Loucy (cell line): Measurements from ENCODE around the gene PARK7.

Source experiments
- EZH2phosphoT487 ChIP-seq: fragments of 200-600 bp; IDR thresholded peaks from 2 replicates; pipeline ENCODE4 v1.6.1; 2018; ENCODE audit warnings: antibody characterized with exemption, mild to moderate bottlenecking, moderate library complexity, borderline replicate concordance
- TF ChIP-seq, protein P1 (sequence below): fragments of 200-600 bp; sonication (generic); conservative IDR thresholded peaks from 2 replicates; pipeline ENCODE4 v1.5.1; 2014; ENCODE audit warnings: mild to moderate bottlenecking, antibody characterized with exemption, low read length

DNA sequence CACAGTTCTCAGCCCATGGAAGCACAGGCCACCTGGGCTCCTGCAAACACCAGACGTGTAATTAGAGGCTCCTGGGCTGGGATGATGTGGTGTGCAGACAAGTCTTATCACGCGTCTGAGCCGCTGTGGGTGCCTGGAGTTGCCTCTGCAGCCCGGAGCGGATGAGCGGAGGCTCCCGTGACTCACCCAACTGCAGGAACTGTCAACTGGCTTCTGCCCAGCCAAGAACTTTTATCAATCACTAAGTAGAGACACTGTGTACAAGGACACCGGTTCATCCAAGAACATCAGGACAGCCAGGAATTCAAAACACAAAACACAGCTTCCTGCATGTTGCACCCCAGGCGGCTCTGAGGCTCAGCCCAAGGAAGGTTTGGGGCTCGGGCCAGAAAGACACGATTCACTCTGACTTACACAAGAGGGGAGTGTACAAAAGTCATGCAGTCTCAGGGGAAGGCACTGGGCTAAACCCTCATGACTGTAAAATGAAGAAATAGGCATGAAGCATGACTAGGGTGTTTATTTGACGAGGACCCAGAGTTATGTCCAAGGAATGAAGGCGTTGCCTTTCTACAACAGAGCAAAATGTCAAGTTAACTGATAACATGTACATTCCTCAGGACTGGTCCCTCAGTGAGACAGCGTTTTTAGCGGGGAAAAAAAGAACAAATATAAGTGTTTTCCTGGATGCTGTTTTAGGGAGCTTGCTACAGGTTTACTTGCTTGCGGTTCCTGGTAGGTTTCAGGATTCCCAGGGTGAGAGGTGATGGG, 43.5 kb downstream of the PARK7 start:
- TF ChIP-seq, protein P1, sequence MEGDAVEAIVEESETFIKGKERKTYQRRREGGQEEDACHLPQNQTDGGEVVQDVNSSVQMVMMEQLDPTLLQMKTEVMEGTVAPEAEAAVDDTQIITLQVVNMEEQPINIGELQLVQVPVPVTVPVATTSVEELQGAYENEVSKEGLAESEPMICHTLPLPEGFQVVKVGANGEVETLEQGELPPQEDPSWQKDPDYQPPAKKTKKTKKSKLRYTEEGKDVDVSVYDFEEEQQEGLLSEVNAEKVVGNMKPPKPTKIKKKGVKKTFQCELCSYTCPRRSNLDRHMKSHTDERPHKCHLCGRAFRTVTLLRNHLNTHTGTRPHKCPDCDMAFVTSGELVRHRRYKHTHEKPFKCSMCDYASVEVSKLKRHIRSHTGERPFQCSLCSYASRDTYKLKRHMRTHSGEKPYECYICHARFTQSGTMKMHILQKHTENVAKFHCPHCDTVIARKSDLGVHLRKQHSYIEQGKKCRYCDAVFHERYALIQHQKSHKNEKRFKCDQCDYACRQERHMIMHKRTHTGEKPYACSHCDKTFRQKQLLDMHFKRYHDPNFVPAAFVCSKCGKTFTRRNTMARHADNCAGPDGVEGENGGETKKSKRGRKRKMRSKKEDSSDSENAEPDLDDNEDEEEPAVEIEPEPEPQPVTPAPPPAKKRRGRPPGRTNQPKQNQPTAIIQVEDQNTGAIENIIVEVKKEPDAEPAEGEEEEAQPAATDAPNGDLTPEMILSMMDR, result no peak
- TF ChIP-seq EZH2phosphoT487, result no peak
